Stomach (tissue), 4 donors: ENCODE results near the gene C9orf43.

Experiments
- POLR2A ChIP-seq, 4 donors: fragments of 450-650 bp; IDR thresholded peaks; one replicate each; pipeline ENCODE4 v1.6.1; 2016; ENCODE audit warnings: antibody characterized with exemption in 4 of 4, control low read depth in 2 of 4, mild to moderate bottlenecking in 1 of 4, moderate library complexity in 1 of 4
- POLR2AphosphoS5 ChIP-seq, 3 donors: sonication (generic); formaldehyde crosslinking; IDR thresholded peaks; one replicate each; pipeline ENCODE4 v1.6.1; 2016; ENCODE audit warnings: antibody characterized with exemption in 3 of 3
- TF ChIP-seq, protein P1 (sequence below), 7 experiments: fragments of 450-650 bp in 4 of 7; fragments of 200-600 bp in 3 of 7; sonication (generic) in 3 of 7; IDR thresholded peaks; one replicate each; pipeline ENCODE4 v1.5.1; 2016 to 2019; ENCODE audit warnings: antibody characterized with exemption in 7 of 7, control low read depth in 2 of 7, mild to moderate bottlenecking in 1 of 7

DNA sequence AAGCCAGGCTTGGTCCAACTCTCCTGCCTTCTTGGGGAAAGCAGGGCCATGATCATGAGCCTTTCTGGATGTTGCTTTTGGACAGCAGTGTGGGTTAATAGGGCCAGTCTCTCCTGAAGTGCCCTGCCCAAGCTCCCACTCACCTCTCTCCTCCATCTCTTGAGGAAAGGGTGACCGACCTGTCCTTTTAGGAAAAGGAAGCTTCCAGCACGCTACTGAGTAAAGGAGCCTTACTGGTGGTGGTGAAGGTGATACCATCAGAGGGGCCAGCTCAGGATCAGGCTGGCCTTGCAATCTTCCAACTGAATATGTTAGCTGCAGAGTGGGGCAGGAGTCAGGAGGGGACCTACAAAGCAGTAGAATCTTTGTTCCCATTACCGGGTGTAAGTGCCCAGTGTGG is 50.7 kb downstream of the C9orf43 start:
- TF ChIP-seq, protein P1, sequence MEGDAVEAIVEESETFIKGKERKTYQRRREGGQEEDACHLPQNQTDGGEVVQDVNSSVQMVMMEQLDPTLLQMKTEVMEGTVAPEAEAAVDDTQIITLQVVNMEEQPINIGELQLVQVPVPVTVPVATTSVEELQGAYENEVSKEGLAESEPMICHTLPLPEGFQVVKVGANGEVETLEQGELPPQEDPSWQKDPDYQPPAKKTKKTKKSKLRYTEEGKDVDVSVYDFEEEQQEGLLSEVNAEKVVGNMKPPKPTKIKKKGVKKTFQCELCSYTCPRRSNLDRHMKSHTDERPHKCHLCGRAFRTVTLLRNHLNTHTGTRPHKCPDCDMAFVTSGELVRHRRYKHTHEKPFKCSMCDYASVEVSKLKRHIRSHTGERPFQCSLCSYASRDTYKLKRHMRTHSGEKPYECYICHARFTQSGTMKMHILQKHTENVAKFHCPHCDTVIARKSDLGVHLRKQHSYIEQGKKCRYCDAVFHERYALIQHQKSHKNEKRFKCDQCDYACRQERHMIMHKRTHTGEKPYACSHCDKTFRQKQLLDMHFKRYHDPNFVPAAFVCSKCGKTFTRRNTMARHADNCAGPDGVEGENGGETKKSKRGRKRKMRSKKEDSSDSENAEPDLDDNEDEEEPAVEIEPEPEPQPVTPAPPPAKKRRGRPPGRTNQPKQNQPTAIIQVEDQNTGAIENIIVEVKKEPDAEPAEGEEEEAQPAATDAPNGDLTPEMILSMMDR (IDR thresholded peaks at IDR 0.05): no peak
- TF ChIP-seq POLR2AphosphoS5 (IDR thresholded peaks at IDR 0.05) (no peak), POLR2A (IDR thresholded peaks at IDR 0.05) (no peak)
